HG03521 (cell line): ENCODE data around the gene FRMD5.
"Not testable (repeated sequence)": the region's sequence is repeated elsewhere in the genome, so short reads cannot be mapped to it uniquely, and the experiment has no call there.

Source experiments
- ATAC-seq: cut with Tn5 transposase; IDR thresholded peaks from one replicate; pipeline ENCODE4 v1.9.1; 2021; ENCODE audit warnings: mild to moderate bottlenecking, moderate library complexity; ENCODE audit not compliant: unreplicated experiment

FRMD5 gene

DNA sequence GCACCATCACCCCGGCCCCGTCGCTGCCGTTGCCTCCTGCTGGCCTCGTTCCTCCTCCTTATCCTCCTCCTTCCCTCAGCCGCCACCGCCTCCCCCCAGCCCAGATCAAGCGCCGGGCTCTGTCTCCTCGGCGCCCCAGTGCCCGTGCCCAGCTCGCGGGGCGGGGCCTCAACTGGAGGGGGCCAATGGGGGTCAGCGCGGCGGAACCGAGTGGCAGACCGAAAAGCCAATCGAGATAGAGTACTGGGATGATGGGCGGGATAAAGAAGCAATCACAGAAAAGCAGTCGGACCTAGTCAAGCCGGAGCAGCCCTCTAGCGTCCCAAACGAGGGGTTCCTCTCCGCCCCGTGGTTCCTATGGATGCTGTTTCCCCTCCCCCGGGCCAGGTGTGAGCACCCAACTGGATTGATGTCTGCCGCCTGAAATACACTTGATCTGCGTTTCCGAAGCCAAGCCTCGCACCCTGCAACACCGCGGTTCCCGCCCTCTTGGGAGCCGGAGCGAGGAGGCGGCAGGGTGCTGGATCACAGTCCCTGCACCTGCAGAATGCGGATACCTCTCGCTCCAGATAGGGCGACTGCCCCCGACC is at the start of gene FRMD5:
Gene FRMD5 (minus strand): TSS at position 121 of the 590 bp plus-strand sequence.
- peak; percentile 94 for ATAC-seq

GRCh38 chr15:44243829-44244228 is 48.8 kb upstream of the FRMD5 start:
- ATAC-seq: no peak

DNA sequence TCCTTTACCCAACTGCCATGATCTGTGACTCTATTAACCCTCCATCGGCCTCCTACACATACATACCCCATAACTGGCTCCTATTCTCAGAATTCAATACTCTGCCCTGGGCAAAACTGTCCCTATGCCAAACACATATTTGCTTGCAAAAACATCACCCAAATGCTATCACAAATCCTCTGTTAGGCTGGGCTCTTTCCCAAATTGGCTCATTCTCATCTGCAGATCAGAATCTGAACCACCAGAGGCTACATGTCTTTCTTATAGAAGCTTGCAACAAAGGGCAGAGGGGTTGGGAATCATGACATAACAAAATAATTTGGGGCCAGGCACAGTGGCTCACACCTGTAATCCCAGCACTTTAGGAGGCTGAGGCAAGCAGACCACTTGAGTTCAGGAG is 48.1 kb upstream of the FRMD5 start:
- no peak for ATAC-seq

DNA sequence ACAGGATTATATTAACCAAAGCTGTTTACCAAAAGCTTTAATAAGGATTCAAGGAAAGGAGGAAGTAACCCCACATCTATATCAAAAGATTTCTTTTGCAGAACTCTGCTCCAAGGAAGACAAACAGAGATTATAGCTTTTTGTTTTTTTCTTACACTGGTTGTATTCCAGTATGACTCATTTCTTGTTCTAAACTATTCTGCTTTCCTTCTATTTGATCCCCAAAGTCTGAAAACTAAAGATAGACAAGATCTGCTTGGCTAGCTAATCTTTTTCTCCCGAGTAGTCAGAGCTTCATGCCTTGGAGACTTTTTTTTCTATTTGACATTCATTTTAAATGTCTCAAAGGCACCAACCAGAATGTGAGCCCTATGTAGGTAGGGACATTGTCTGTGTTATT is 36.8 kb upstream of the FRMD5 start:
- ATAC-seq: no peak

- not testable (repeated sequence) for ATAC-seq
Observed at GRCh38 chr15:44229301-44229700, 34.2 kb upstream of the FRMD5 start.

DNA sequence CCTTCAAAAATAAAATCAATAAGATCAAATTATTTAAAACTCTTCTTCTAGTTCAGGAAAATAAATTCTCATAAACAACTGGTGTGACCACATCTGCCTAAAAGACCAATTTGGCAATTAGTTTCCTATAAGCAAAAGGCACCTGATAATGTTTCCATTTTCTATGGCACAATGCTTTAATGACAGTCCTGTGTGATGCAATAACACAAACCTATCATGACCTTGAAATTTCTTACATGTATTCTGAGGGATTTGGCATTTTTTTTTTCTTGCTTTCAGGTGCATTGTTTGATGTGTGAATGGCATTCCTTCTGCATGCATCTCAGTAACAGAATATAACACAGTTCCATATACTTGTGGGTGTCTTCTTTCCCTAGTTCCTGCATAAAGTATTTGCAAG is 32.5 kb upstream of the FRMD5 start:
- ATAC-seq: no peak

- ATAC-seq: not testable (repeated sequence)
Observed at GRCh38 chr15:44227001-44227400, 31.9 kb upstream of the FRMD5 start.

- ATAC-seq: no peak
Observed at GRCh38 chr15:44222478-44222877, 27.4 kb upstream of the FRMD5 start.

GRCh38 chr15:44219073-44219472 is 24.0 kb upstream of the FRMD5 start:
- no peak for ATAC-seq

- ATAC-seq: no peak
Observed at GRCh38 chr15:44216958-44217357, 21.9 kb upstream of the FRMD5 start.

GRCh38 chr15:44215594-44215993 is 20.5 kb upstream of the FRMD5 start:
- no peak for ATAC-seq

GRCh38 chr15:44208956-44209355 is 13.9 kb upstream of the FRMD5 start:
- no peak for ATAC-seq

DNA sequence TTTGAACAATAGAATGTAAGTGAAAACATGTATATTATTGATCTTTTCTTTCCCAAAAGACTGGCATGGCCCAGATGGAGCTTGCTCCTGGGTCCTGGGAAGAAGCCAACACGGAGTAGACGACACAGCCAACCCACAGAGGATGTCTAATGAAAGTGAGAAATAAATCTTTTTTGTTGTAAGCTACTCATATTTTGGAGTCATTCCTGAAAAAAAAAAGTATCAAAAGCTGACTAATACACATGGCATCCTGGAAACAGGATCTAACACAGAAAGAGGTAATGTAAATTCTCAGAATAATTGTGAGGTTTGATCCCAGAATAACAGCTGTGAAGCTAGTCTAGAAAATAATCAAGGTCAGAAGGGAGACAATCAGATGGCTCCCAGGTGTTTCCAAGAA is 12.6 kb upstream of the FRMD5 start:
- no peak for ATAC-seq

DNA sequence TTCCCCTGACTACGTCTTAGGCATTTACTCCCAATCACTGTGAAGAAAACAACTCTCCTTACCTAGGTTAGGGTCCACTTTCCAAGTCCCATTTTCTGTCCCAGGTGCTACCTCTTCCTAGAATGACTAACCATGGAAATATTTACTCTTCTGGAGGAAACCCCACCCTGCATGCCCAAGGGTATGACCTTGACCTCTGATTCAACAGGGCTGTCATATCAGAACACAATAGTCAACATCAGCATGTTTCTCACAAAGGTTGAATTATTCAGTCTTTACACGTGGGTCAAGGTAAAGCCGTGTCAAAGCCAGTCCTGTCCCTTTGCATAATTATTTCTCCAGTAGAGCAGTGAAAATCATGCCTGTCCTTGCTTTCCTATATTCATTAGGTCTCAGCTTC is 4.3 kb upstream of the FRMD5 start:
- ATAC-seq: no peak

DNA sequence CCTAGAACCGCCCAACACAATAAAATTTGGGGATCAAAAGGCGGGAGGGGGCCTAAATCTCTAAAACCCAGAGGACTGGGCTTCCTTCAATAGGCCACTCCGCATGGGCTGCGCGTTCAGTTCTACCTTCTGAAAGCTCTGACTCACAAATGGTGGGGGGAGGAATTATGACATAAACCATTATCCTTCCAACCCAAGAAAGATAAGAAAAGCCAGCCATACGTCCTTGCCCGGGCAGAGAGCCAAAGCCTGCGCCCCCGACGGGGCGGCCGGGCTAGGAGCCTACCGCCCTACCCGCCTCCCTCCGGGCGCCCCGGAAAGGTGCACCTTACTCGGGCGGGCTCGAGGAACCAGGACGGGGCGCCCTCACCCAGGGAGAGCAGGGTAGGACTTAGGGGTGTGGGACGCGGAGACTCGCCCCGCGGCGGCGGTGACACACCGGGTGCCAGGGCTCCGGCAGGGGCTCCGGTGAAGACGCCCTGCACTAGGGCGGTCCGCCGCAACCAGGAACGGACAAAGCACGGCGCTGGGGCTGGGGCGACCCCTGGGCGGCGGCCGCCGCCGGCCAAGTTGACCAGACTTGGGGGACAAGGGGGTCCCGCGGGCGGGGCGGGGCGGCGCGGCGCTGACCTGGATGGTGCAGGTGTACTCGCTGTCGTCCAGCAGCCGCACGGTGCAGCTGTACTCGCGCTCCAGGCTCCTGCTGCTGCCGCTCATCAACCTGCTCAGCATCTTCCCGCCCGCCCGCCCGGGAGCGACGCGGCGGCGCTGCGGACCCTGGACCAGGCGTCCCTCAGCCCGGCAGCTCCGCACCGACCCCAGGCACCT is 534 bp downstream of the FRMD5 start:
- ATAC-seq: peak; percentile 20

DNA sequence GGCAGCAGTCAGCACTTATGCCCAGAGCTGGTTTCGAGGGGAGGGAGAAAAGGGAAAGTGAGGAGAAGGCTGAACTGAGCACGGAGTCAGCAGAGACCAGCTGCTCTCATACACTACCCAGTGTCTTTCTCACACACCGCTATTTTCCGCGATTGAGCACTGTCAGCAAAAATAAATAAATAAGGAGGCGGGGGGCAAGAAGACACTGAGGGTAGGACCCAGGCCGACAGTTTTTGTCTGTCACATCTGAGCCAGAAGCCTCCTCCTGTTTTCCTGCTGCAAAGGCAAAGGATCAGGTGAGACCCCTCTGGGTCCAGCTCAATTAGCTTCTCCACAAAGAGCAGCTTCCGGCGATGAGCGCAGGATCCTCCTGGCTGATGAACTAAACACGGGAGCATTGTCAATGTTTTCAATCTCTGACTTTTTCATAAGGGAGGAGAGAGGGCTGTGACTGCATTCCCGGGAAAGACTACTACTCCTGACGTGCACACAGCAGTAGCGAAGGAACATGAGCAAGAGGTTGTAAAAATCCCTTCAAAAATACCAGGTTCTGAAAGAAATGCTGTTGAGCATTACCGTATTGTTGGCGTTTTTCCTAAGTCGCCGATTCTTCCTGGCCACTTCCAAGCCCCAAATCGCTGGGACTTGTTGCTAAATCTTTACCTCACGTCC is 1.3 kb downstream of the FRMD5 start:
- no peak for ATAC-seq

- ATAC-seq: no peak
Observed at GRCh38 chr15:44188795-44189194, 6.3 kb downstream of the FRMD5 start.

DNA sequence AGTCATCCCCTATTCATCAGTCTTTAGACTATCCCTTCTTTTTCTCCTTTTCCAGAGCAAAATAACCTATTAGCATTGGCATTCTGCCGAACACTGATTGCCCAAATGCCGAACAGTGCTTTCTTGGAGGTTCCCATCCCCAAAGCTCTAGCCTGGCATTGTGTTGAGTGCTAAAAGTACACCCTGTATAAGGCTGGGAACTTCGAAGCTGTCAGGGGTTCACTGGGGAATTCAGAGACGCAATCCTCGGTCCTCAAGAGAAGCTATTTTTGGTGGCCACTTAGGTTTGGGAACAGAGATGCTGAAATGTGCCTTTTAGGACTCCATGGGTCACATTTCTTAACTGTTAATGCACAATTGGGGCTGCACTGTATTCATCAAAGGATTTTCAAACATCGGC is 8.4 kb downstream of the FRMD5 start:
- no peak for ATAC-seq

DNA sequence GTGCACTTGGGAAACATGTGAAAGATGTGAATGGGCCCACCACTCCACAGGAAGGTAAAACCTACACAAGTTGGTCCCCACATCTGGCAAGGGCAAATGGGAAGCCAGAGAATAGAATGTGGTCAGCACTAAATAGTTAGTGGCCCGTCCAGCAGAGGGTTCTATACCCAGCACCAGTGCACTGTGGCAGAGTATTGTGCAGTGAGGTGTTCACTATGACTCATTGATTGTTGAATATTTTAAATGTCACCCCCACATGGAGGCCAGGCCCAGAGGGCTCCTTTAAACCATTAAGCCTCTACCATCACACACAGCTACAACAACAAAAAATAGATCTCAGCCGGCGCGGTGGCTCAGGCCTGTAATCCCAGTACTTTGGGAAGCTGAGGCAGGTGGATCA is 11.7 kb downstream of the FRMD5 start:
- no peak for ATAC-seq

DNA sequence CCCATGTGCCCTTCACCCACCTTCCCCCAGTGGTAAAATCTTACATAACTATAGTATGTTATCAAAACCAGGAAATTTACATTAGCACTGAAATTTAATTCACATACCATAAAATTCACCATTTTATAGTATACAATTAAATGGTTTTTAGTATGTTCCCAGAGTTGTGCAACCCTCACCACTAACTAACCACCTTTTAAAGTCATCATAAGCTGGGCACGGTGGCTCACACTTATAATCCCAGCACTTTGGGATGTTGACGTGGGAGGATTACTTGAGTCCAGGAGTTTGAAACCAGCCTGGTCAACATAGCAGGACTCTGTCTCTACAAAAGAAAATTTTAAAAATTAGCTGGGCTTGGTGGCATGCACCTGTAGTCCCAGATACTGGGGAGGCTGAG is 13.7 kb downstream of the FRMD5 start:
- no peak for ATAC-seq

GRCh38 chr15:44177139-44177538 is 17.9 kb downstream of the FRMD5 start:
- ATAC-seq: no peak

- ATAC-seq: no peak
Observed at GRCh38 chr15:44173813-44174212, 21.3 kb downstream of the FRMD5 start.
